Heart right ventricle (tissue), 16 donors: ENCODE measurements around the gene NUP54. TPM values are rescaled to one million over a fixed set of nuclear protein-coding genes. Genes with fewer than 3 reads are reported as not detected.

Experiments
- ATAC-seq, 8 donors: fragments of 200-7000 bp; cut with Tn5 transposase; one replicate each; pipeline ENCODE4 v1.9.1; 2020; ENCODE audit warnings: mild to moderate bottlenecking in 8 of 8, moderate library complexity in 8 of 8, moderate number of reproducible peaks in 1 of 8
- DNase-seq, 2 donors: peaks; one replicate each; pipeline ENCODE4 v3.0.0-alpha.2; 2020
- H3K27ac ChIP-seq, 10 donors: fragments of 200-600 bp; sonication (generic) in 2 of 10; one replicate each; pipeline versions ENCODE4 v1.5.0 to v1.8.0; 2020 to 2022; ENCODE audit warnings: mild to moderate bottlenecking in 3 of 10
- H3K27me3 ChIP-seq, 7 donors: fragments of 200-600 bp; one replicate each; pipeline ENCODE4 v1.8.0; 2021 to 2022; ENCODE audit warnings: mild to moderate bottlenecking in 2 of 7
- H3K36me3 ChIP-seq, 9 donors: fragments of 200-600 bp; sonication (generic) in 1 of 9; one replicate each; pipeline versions ENCODE4 v1.5.0 to v1.8.0; 2020 to 2022; ENCODE audit warnings: mild to moderate bottlenecking in 2 of 9
- H3K4me1 ChIP-seq, 9 donors: fragments of 200-600 bp; sonication (generic) in 1 of 9; one replicate each; pipeline versions ENCODE4 v1.5.0 to v1.8.0; 2020 to 2022; ENCODE audit warnings: mild to moderate bottlenecking in 4 of 9
- H3K4me3 ChIP-seq, 10 donors: fragments of 200-600 bp; sonication (generic) in 2 of 10; one replicate each; pipeline versions ENCODE4 v1.5.0 to v1.8.0; 2020 to 2022; ENCODE audit warnings: mild to moderate bottlenecking in 7 of 10, moderate library complexity in 2 of 10
- H3K9me3 ChIP-seq, 11 donors: fragments of 200-600 bp in 10 of 11; sonication (generic) in 2 of 11; one replicate each; pipeline versions ENCODE4 v1.5.0 to v1.8.0; 2013 to 2022; ENCODE audit warnings: mild to moderate bottlenecking in 2 of 11, control low read depth in 1 of 11, moderate library complexity in 1 of 11
- WGBS, 2 donors: extraction: QIAGEN DNeasy Blood & Tissue Kit; methylation state at CpG; one replicate each; pipeline ENCODE4 v1.1.7; 2013; ENCODE audit warnings: inconsistent platforms in 1 of 2; 5-methylcytosine and 5-hydroxymethylcytosine counted together
- intact Hi-C, 10 donors: fragments of 100-400 bp; cut with DNase I; formaldehyde crosslinking; loops; one replicate each; pipeline versions ENCODE4 v1.11.1 to v1.14.2; 2022
- long read RNA-seq, 3 donors: library from polyadenylated mRNA; unstranded; transcript quantifications; one replicate each; pipeline ENCODE4 v2.0.0, GENCODE V29; 2020 to 2021
- polyA plus RNA-seq, 2 donors: library from polyadenylated mRNA; stranded (reverse); fragments of 200-250 nt; gene quantifications; one replicate each; pipeline ENCODE4 v1.2.3, GENCODE V29; 2013
- total RNA-seq, 10 donors: library from RNA; stranded (reverse); fragmentation: NEBNext Ultra II Directional in 3 of 10; extraction: Animal tissue kit (Norgen Biotek cat#: 25700) in 3 of 10; gene quantifications; one replicate each; pipeline versions ENCODE4 v1.2.1 to v1.2.4, GENCODE V29; 2021 to 2023
- TF ChIP-seq, protein P1 (sequence below), 9 donors: fragments of 200-600 bp; sonication (generic) in 2 of 9; IDR thresholded peaks; one replicate each; pipeline versions ENCODE4 v1.5.0 to v1.8.0; 2021 to 2022; ENCODE audit warnings: antibody characterized with exemption in 9 of 9, mild to moderate bottlenecking in 5 of 9, moderate library complexity in 1 of 9
- donor health status: Arrhythmogenic right ventricular cardiomyopathy.
- donor health status: ischemic (EF 13 %, LVEDD 7.1; RV severe dilation, severe dysfunction).
- donor health status: healthy with polysubstance abuse.
- donor health status: DM: no; HTN: yes; CAD: no.
- donor health status: DM: no; HTN: no; CAD: no.
- donor health status: ischemic (EF 25% LVEDD 6.9; RV normal size, moderate dysfunction).
- donor health status: ischemic (EF 25% LVEDD 5.7; RV mildly dilated, moderate dysfunction).
- donor health status: healthy.
- donor health status: DM: yes; HTN: yes; CAD: no.
- donor health status: Ischemic cardiomyopathy.
- donor health status: ischemic (EF 35%, LVEDD 5.7; RV mildly dilated, moderate dysfunction).
- donor health status: nonischemic (EF 11% LVEDD 7.7; RV severe dilation, severe dysfunction).
- donor health status: DM: yes; HTN: yes; CAD: no.
- donor health status: PGD.
- donor health status: ischemic (EF 29% LVEDD 5.4; RV normal size, mild dysfunction).
- donor health status: nonischemic (EF 23%, LVEDD 6.1; RV moderate dilation, normal function).

The NUP54 gene, protein sequence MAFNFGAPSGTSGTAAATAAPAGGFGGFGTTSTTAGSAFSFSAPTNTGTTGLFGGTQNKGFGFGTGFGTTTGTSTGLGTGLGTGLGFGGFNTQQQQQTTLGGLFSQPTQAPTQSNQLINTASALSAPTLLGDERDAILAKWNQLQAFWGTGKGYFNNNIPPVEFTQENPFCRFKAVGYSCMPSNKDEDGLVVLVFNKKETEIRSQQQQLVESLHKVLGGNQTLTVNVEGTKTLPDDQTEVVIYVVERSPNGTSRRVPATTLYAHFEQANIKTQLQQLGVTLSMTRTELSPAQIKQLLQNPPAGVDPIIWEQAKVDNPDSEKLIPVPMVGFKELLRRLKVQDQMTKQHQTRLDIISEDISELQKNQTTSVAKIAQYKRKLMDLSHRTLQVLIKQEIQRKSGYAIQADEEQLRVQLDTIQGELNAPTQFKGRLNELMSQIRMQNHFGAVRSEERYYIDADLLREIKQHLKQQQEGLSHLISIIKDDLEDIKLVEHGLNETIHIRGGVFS
- total RNA-seq (10 to 100 TPM; 16.1 to 22.6 (median 18.9) TPM), polyA plus RNA-seq (10 to 100 TPM in 1 of 2 donors, 1 to 10 TPM in 1; 9.6 to 25.8 TPM)
- long read RNA-seq, donor 1, transcript NUP54-201 (12 exons, 2,367 nt) = major isoform, 11 of 16 reads
- long read RNA-seq, donor 1, partial matches to known transcripts = 0 of 16 reads
- long read RNA-seq, donor 1, other reads (novel, unspliced or antisense) = 4 of 16 reads
- long read RNA-seq, donor 2, transcript NUP54-201 (12 exons, 2,367 nt) = major isoform, 8 of 11 reads
- long read RNA-seq, donor 2, partial matches to known transcripts = 0 of 11 reads
- long read RNA-seq, donor 2, other reads (novel, unspliced or antisense) = 2 of 11 reads
- long read RNA-seq, donor 3, transcript NUP54-201 (12 exons, 2,367 nt) = major isoform, 28 of 45 reads
- long read RNA-seq, donor 3, transcript NUP54-211 (11 exons, 1,385 nt) = minor isoform, 9 of 45 reads
- long read RNA-seq, donor 3, partial matches to known transcripts = 4 of 45 reads
- long read RNA-seq, donor 3, other reads (novel, unspliced or antisense) = 4 of 45 reads

DNA sequence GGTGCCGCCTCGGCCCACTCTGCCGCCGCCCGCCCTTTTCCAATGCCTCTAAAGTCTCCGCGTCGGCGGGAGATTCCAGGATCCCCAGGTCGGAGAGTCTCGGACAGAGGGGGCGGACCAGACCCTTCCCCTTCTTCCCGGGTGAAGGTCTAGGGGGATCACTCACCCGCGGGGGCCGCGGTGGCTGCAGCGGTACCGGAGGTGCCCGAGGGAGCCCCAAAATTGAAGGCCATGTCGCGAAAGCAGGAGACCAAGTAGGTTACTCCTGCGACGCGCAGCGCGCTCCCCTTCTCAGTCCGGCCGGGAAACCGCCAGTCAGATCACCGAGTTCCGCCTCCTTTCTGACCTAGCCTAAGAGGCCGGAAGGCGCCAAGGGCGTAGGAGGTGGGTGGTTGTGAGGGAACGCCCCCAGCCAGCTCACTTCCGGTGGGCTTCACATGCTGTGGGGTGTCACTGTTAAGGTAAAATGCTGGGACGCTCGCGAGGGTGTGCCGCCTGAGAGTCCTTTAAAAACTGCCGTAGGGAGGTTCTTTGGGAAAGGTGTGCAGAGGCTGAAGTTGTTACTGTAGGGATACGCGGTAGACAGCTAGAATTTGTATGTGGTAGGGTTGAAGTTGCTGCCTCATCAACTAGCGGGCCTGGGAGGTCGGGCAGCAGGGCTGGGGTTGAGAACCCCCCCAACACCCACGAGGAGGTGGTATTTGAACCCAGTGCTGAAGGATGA lies at the start of gene NUP54:
TSS of gene NUP54 (minus strand) at position 256 of the 724 bp plus-strand sequence. CDS start at position 233, 23 bp downstream.
- intact Hi-C loops = loop anchor here in 2 of 10 donors (5.0 kb wide), 3 partner anchors 64 to 156 kb away; partner anchors contain the start of genes SCARB2 (in 1 of the 2) and SDAD1 (in 1 of the 2)
- Histone ChIP-seq H3K9me3 (no peaks in the 10 kb centered on the region), H3K4me1 (peaks cover 5 to 37% (median 29%) of the 10 kb centered on the region in 9 donors), H3K36me3 (peaks cover 0 to 16% (median 4%) of the 10 kb centered on the region in 9 donors), H3K4me3 (peak within 1 kb of the TSS; percentile 75 to 98 (median 89)), H3K27ac (peak within 1 kb of the TSS in 9 of 10 donors; percentile 83 to 97 (median 90)), H3K27me3 (no peaks in the 10 kb centered on the region)
- DNase-seq (peak; percentile 93), ATAC-seq (peak; percentile 99 to 100 (median 99))
- 0 to 1% methylated on average over 47 of the region's 47 CpGs for WGBS, 2 donors
- TF ChIP-seq, protein P1, sequence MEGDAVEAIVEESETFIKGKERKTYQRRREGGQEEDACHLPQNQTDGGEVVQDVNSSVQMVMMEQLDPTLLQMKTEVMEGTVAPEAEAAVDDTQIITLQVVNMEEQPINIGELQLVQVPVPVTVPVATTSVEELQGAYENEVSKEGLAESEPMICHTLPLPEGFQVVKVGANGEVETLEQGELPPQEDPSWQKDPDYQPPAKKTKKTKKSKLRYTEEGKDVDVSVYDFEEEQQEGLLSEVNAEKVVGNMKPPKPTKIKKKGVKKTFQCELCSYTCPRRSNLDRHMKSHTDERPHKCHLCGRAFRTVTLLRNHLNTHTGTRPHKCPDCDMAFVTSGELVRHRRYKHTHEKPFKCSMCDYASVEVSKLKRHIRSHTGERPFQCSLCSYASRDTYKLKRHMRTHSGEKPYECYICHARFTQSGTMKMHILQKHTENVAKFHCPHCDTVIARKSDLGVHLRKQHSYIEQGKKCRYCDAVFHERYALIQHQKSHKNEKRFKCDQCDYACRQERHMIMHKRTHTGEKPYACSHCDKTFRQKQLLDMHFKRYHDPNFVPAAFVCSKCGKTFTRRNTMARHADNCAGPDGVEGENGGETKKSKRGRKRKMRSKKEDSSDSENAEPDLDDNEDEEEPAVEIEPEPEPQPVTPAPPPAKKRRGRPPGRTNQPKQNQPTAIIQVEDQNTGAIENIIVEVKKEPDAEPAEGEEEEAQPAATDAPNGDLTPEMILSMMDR (IDR thresholded peaks at IDR 0.05) = no peak

DNA sequence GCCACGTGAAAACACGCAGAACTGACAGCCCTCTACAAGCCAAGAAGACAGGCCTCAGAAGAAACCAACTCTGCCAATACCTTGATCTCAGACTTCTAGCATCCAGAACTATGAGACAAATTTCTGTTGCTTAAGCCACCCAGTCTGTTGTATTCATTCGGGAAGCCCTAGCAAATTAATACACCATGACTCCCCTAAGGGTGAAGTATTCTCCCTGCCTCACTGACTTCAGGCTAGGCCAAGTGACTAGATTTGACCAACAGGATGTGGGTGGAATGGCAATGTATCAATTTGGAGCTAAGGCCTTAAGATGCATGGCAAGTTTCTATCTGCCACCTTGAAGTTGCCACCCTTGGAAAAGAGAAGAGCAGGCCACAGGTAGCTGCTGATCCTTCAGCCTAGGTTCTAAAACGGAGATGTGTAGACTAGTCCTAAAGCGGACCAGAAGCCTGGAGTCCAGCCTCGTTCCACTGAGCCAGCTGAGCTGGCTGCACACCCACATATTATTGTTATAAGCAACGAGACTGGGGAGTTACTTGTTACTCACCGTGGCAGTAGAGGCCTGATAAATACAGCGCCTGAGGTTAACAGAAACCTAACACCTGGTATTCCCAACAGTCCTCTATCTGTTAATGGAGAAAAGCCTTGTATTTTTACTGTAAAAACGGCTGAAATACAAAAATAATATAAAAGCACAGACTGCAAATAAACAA lies 49.0 kb upstream of the NUP54 start:
- Histone ChIP-seq H3K4me1 (peaks cover 14 to 99% (median 82%) of the 10 kb centered on the region in 9 donors), H3K27ac (peak overlapping the region in 9 of 10 donors; percentile 33 to 89 (median 71)), H3K4me3 (no peak overlapping the region), H3K9me3 (peaks cover 0 to 11% (median 0%) of the 10 kb centered on the region in 11 donors), H3K27me3 (no peaks in the 10 kb centered on the region), H3K36me3 (peaks cover 0 to 36% (median 15%) of the 10 kb centered on the region in 9 donors)
- TF ChIP-seq, protein P1 (IDR thresholded peaks at IDR 0.05) = no peak
- ATAC-seq (no peak), DNase-seq (no peak)
- intact Hi-C loops = no loop called here
- WGBS, 2 donors = 69 to 73% methylated on average over 10 of the region's 10 CpGs

DNA sequence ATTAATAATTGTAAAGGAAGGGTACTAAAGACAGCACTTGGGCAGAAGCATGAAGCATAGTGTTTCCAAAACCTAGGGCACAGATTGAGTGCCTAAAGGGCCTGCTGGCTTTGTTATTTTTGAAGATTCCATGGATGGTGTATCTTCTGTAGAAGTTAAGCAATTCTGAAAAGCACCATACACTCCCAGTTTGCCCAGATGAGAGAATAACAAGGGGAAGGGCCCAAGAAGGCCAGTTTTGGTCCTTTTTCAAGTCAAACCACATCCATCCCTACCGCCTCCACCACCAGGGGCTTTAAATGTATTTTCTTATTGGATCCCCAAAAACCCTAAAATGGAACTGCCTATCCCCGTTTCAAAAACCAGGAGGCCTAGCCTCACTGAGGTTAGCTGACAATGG lies 48.2 kb upstream of the NUP54 start:
- H3K9me3 ChIP-seq = peaks cover 0 to 15% (median 0%) of the 10 kb centered on the region in 11 donors
- H3K27ac ChIP-seq = peak overlapping the region in 5 of 10 donors; percentile 69 to 89 (median 76)
- WGBS, 2 donors = 92 to 99% methylated on average over 2 of the region's 2 CpGs
- no peak overlapping the region for H3K4me3 ChIP-seq
- TF ChIP-seq, protein P1 (IDR thresholded peaks at IDR 0.05) = no peak
- DNase-seq = no peak
- peaks cover 0 to 44% (median 19%) of the 10 kb centered on the region in 9 donors for H3K36me3 ChIP-seq
- intact Hi-C loops = no loop called here
- H3K4me1 ChIP-seq = peaks cover 14 to 97% (median 78%) of the 10 kb centered on the region in 9 donors
- no peak for ATAC-seq
- no peaks in the 10 kb centered on the region for H3K27me3 ChIP-seq
